Measurements from ENCODE around the gene TEFM. TPM values are rescaled to one million over a fixed set of nuclear protein-coding genes. Genes with fewer than 3 reads are reported as not detected.
"Not testable (repeated sequence)": the region's sequence is repeated elsewhere in the genome, so short reads cannot be mapped to it uniquely, and the experiment has no call there.

The TEFM gene
- total RNA-seq, 1 donor from 2014 or later = 16.3 TPM

- H3K9me3 ChIP-seq = no peaks in the 10 kb centered on the region
- H3K27me3 ChIP-seq (ENCODE audit: low read depth) = no peaks in the 10 kb centered on the region
- peaks cover 15% of the 10 kb centered on the region for H3K36me3 ChIP-seq
- intact Hi-C loops (cut with DNase I) = no loop called here
- no peak for TF ChIP-seq CTCF (IDR thresholded peaks at IDR 0.05)
- no peak for DNase-seq
- ATAC-seq = no peak
- no peaks in the 10 kb centered on the region for H3K4me1 ChIP-seq
- H3K4me3 ChIP-seq = no peak overlapping the region
- no peak overlapping the region for H3K27ac ChIP-seq
These were observed 24.5 kb upstream of the TEFM start for GRCh38 chr17:30930495-30930894.

GRCh38 chr17:30929861-30930260 lies 23.8 kb upstream of the TEFM start:
- H3K9me3 ChIP-seq; intact Hi-C loops (cut with DNase I); H3K4me3 ChIP-seq; H3K27me3 ChIP-seq (ENCODE audit: low read depth); H3K4me1 ChIP-seq; H3K27ac ChIP-seq; DNase-seq; ATAC-seq: not testable (repeated sequence)
- peaks cover 15% of the 10 kb centered on the region for H3K36me3 ChIP-seq

- no peak for DNase-seq
- Histone ChIP-seq H3K4me1 (no peaks in the 10 kb centered on the region), H3K9me3 (no peaks in the 10 kb centered on the region), H3K4me3 (no peak overlapping the region), H3K36me3 (peaks cover 9% of the 10 kb centered on the region), H3K27ac (no peak overlapping the region), H3K27me3 (ENCODE audit: low read depth) (no peaks in the 10 kb centered on the region)
- no peak for TF ChIP-seq CTCF (IDR thresholded peaks at IDR 0.05)
- intact Hi-C loops (cut with DNase I) = no loop called here
- no peak for ATAC-seq
These were observed 23.1 kb upstream of the TEFM start for GRCh38 chr17:30929081-30929633.

- Histone ChIP-seq H3K27me3 (ENCODE audit: low read depth) (no peaks in the 10 kb centered on the region), H3K4me3 (no peak overlapping the region), H3K9me3 (no peaks in the 10 kb centered on the region), H3K36me3 (peaks cover 4% of the 10 kb centered on the region), H3K27ac (no peak overlapping the region), H3K4me1 (no peaks in the 10 kb centered on the region)
- no peak for ATAC-seq
- intact Hi-C loops (cut with DNase I) = no loop called here
- TF ChIP-seq CTCF (IDR thresholded peaks at IDR 0.05) = no peak
- DNase-seq = no peak
These were observed 22.5 kb upstream of the TEFM start for GRCh38 chr17:30928584-30928983.

- DNase-seq = no peak
- Histone ChIP-seq H3K4me3 (no peak overlapping the region), H3K27ac (no peak overlapping the region), H3K36me3 (peaks cover under 1% of the 10 kb centered on the region), H3K9me3 (no peaks in the 10 kb centered on the region), H3K4me1 (peaks cover 7% of the 10 kb centered on the region), H3K27me3 (ENCODE audit: low read depth) (peaks cover 2% of the 10 kb centered on the region)
- no peak for TF ChIP-seq CTCF (IDR thresholded peaks at IDR 0.05)
- ATAC-seq = no peak
- intact Hi-C loops (cut with DNase I) = no loop called here
These were observed 21.7 kb upstream of the TEFM start for GRCh38 chr17:30927756-30928155.

GRCh38 chr17:30926516-30926915 lies 20.5 kb upstream of the TEFM start:
- H3K27me3 ChIP-seq (ENCODE audit: low read depth) = peaks cover 11% of the 10 kb centered on the region
- intact Hi-C loops (cut with DNase I) = no loop called here
- no peak for TF ChIP-seq CTCF (IDR thresholded peaks at IDR 0.05)
- no peak overlapping the region for H3K4me3 ChIP-seq
- H3K36me3 ChIP-seq = no peaks in the 10 kb centered on the region
- no peak for ATAC-seq
- H3K27ac ChIP-seq = no peak overlapping the region
- peaks cover 14% of the 10 kb centered on the region for H3K4me1 ChIP-seq
- H3K9me3 ChIP-seq = no peaks in the 10 kb centered on the region
- DNase-seq = no peak

All from lower lobe of right lung (tissue), 2 donors.